GM19043 (cell line): ENCODE measurements around the gene ILK.

ENCODE experiments used
- ATAC-seq: cut with Tn5 transposase; IDR thresholded peaks from one replicate; pipeline ENCODE4 v1.9.1; 2021; ENCODE audit warnings: low read depth; ENCODE audit not compliant: unreplicated experiment

Gene ILK

GRCh38 chr11:6619004-6619745 is 15.6 kb downstream of the ILK start, which contains the start of gene TPP1:
TSS of gene TPP1 (minus strand) at chr11:6619422. CDS start at chr11:6619400, 22 bp downstream.
- peak; percentile 99 for ATAC-seq

GRCh38 chr11:6620636-6621035 is 17.1 kb downstream of the ILK start:
- ATAC-seq, result no peak

GRCh38 chr11:6621711-6622211 is 18.2 kb downstream of the ILK start:
- no peak for ATAC-seq

GRCh38 chr11:6622261-6623171 is 18.9 kb downstream of the ILK start:
- ATAC-seq, result no peak

GRCh38 chr11:6623391-6624363 is 20.1 kb downstream of the ILK start:
- no peak for ATAC-seq

- ATAC-seq, result no peak
These were observed 21.7 kb downstream of the ILK start for GRCh38 chr11:6625156-6625831.

- ATAC-seq, result no peak
These were observed 22.4 kb downstream of the ILK start for GRCh38 chr11:6625832-6626420.

GRCh38 chr11:6626971-6627761 is 23.6 kb downstream of the ILK start:
- no peak for ATAC-seq

GRCh38 chr11:6627762-6628241 is 24.2 kb downstream of the ILK start:
- ATAC-seq, result peak; percentile 78

GRCh38 chr11:6628526-6628925 is 25.0 kb downstream of the ILK start:
- no peak for ATAC-seq

GRCh38 chr11:6629573-6629891 is 26.0 kb downstream of the ILK start:
- no peak for ATAC-seq

- no peak for ATAC-seq
These were observed 26.5 kb downstream of the ILK start for GRCh38 chr11:6629892-6630631.

GRCh38 chr11:6630632-6631291 is 27.2 kb downstream of the ILK start:
- no peak for ATAC-seq

- no peak for ATAC-seq
These were observed 27.9 kb downstream of the ILK start for GRCh38 chr11:6631361-6631890.

- ATAC-seq, result no peak
These were observed 28.8 kb downstream of the ILK start for GRCh38 chr11:6632116-6633073.
